ENCODE data around the gene WDR70.

DNA sequence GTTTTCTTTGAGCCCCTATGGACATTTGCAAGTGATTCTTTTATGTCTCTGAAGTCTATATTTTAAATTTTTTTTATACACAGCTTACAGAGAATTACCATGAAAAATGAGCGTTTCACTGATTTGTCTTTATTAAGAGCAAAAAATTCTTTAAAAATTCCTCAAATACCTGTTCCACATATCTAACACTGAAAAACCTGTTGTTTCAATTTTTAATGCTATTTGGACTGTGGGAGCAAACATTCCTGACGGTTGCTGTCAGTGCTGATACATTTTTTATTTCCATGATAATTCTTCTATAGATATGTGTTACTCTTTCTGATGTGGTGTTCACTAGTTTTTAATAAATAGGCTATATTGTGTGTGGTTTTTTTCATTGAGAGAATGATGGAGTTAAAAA is 261.0 kb downstream of the WDR70 start:
- TF ChIP-seq JUN (CRISPR knock-in tag; IDR thresholded peaks at IDR 0.05) (no peak), CTCF (IDR thresholded peaks at IDR 0.05) (no peak), E2F1 (CRISPR knock-in tag; IDR thresholded peaks at IDR 0.05) (no peak), NR1H2 (CRISPR knock-in tag; IDR thresholded peaks at IDR 0.05) (no peak), FOXJ3 (CRISPR knock-in tag; IDR thresholded peaks at IDR 0.05; ENCODE audit: borderline replicate concordance) (no peak), RELA (CRISPR knock-in tag; IDR thresholded peaks at IDR 0.05; ENCODE audit: borderline replicate concordance) (no peak), MAX (CRISPR knock-in tag; IDR thresholded peaks at IDR 0.05) (no peak)
- TF ChIP-seq, protein P1, sequence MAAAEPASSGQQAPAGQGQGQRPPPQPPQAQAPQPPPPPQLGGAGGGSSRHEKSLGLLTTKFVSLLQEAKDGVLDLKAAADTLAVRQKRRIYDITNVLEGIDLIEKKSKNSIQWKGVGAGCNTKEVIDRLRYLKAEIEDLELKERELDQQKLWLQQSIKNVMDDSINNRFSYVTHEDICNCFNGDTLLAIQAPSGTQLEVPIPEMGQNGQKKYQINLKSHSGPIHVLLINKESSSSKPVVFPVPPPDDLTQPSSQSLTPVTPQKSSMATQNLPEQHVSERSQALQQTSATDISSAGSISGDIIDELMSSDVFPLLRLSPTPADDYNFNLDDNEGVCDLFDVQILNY (CRISPR knock-in tag; IDR thresholded peaks at IDR 0.05): no peak
- TF ChIP-seq, protein P2, sequence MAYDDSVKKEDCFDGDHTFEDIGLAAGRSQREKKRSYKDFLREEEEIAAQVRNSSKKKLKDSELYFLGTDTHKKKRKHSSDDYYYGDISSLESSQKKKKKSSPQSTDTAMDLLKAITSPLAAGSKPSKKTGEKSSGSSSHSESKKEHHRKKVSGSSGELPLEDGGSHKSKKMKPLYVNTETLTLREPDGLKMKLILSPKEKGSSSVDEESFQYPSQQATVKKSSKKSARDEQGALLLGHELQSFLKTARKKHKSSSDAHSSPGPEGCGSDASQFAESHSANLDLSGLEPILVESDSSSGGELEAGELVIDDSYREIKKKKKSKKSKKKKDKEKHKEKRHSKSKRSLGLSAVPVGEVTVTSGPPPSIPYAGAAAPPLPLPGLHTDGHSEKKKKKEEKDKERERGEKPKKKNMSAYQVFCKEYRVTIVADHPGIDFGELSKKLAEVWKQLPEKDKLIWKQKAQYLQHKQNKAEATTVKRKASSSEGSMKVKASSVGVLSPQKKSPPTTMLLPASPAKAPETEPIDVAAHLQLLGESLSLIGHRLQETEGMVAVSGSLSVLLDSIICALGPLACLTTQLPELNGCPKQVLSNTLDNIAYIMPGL (CRISPR knock-in tag; IDR thresholded peaks at IDR 0.05): no peak
- TF ChIP-seq, protein P3, sequence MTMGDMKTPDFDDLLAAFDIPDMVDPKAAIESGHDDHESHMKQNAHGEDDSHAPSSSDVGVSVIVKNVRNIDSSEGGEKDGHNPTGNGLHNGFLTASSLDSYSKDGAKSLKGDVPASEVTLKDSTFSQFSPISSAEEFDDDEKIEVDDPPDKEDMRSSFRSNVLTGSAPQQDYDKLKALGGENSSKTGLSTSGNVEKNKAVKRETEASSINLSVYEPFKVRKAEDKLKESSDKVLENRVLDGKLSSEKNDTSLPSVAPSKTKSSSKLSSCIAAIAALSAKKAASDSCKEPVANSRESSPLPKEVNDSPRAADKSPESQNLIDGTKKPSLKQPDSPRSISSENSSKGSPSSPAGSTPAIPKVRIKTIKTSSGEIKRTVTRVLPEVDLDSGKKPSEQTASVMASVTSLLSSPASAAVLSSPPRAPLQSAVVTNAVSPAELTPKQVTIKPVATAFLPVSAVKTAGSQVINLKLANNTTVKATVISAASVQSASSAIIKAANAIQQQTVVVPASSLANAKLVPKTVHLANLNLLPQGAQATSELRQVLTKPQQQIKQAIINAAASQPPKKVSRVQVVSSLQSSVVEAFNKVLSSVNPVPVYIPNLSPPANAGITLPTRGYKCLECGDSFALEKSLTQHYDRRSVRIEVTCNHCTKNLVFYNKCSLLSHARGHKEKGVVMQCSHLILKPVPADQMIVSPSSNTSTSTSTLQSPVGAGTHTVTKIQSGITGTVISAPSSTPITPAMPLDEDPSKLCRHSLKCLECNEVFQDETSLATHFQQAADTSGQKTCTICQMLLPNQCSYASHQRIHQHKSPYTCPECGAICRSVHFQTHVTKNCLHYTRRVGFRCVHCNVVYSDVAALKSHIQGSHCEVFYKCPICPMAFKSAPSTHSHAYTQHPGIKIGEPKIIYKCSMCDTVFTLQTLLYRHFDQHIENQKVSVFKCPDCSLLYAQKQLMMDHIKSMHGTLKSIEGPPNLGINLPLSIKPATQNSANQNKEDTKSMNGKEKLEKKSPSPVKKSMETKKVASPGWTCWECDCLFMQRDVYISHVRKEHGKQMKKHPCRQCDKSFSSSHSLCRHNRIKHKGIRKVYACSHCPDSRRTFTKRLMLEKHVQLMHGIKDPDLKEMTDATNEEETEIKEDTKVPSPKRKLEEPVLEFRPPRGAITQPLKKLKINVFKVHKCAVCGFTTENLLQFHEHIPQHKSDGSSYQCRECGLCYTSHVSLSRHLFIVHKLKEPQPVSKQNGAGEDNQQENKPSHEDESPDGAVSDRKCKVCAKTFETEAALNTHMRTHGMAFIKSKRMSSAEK (CRISPR knock-in tag; IDR thresholded peaks at IDR 0.05; ENCODE audit: borderline replicate concordance): no peak
- TF ChIP-seq, protein P4, sequence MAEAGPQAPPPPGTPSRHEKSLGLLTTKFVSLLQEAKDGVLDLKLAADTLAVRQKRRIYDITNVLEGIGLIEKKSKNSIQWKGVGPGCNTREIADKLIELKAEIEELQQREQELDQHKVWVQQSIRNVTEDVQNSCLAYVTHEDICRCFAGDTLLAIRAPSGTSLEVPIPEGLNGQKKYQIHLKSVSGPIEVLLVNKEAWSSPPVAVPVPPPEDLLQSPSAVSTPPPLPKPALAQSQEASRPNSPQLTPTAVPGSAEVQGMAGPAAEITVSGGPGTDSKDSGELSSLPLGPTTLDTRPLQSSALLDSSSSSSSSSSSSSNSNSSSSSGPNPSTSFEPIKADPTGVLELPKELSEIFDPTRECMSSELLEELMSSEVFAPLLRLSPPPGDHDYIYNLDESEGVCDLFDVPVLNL (CRISPR knock-in tag; IDR thresholded peaks at IDR 0.05; ENCODE audit: borderline replicate concordance, low read depth): no peak
- TF ChIP-seq, protein P5, sequence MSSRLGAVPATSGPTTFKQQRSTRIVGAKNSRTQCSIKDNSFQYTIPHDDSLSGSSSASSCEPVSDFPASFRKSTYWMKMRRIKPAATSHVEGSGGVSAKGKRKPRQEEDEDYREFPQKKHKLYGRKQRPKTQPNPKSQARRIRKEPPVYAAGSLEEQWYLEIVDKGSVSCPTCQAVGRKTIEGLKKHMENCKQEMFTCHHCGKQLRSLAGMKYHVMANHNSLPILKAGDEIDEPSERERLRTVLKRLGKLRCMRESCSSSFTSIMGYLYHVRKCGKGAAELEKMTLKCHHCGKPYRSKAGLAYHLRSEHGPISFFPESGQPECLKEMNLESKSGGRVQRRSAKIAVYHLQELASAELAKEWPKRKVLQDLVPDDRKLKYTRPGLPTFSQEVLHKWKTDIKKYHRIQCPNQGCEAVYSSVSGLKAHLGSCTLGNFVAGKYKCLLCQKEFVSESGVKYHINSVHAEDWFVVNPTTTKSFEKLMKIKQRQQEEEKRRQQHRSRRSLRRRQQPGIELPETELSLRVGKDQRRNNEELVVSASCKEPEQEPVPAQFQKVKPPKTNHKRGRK (CRISPR knock-in tag; IDR thresholded peaks at IDR 0.05; ENCODE audit: borderline replicate concordance): no peak

Data from WTC11 (cell line).